ENCODE results near the gene TNFSF15.

The TNFSF15 gene

DNA sequence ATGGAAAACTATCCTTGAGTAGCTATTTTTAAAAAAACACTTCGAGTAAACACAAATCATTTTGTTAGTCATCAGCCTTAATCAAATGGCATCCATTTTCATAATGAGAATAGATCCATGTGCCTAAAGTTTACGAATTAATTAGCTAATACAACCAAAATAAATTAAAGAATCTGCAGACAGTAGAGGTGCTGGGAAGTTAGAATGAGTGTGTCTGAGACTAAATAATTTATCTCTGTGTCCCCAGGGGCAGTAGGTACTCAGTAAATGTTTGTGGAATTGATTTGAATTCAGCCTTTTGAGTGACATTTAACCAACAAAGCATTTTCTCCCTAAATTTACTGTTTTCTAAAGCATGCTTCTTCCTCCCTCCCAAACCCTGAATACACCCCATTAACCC lies 18.6 kb downstream of the TNFSF15 start:
- no peak for DNase-seq

GRCh38 chr9:114785866-114786650 lies 19.8 kb downstream of the TNFSF15 start:
- no peak for DNase-seq

- no peak for DNase-seq
These were observed 21.0 kb downstream of the TNFSF15 start for GRCh38 chr9:114784721-114785279.

DNA sequence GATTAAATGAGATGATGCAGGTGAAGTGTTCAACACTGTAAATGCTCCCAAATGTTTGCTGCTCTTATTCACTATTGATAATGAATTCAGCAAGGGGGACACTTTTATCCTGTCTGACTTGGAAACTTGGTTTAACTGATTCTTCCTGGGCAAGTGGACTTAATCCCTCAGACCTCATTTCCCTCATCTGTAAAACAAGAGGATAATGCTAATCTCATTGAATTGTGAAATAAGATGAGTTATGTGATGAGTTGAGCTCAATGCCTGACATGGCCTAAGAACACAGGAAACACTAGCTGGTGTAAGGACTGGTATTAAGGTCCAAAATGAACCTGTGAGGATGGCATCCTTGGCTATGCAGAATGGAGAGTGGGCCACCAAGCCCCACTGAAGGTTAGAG lies 23.3 kb downstream of the TNFSF15 start:
- no peak for DNase-seq

DNA sequence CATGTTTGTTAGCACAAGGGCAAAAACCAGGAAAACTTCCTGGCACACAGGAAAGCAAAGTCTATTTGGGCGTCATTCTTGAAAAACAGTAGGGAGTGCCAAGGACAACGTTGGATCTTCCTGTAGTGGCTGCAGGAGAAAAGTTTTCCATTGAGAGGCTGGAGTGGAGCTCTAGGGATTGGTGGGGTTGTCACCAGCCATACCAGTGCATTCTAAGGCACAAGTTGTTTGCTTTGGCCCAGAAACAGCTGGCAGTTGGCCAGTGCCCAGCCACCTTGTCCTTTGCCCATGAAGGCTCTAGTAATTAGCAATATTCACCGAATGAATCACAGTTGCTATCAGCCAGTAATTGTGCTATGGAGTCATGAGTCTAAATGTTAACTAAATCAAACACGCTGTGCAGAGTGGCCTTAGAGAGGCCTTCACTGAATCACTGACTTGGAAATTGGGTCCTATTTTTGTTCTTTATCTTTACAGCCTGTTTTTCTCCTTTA lies 26.4 kb downstream of the TNFSF15 start:
- no peak for DNase-seq

DNA sequence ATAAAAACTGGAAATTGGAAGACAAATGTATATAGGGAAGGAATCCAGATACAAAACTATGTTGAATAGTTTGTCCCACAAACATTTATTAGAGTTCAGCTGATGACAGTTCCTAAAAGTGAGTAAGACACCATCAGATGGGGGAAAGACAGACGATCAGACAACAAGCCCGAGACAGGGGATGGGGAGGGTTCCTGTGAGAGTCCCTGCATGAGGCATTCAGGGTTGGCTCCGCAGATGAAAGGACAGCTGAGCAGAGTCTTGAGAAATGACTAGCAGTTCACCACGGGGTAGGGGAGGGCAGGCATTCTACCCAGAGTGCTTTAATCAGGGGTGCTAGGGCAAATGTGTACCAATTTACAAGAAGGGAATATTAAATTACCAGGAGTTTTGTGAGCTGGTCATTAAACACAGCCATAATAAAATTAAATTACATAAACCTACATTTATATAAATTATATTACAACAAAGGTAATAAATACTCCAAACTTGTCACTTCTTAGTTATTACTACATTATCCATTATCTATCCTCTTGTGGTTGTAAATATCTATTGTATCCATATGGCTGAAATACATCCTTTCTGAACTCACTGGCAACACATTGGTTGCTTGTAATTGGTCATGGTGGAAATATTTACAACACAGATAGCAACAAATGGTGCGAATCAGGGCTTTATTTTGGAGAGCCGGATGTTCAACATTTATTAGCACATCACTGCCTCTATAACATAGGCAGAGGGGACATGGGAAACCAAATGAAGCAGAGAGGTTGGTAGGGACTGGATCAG lies 27.8 kb downstream of the TNFSF15 start:
- DNase-seq = no peak

DNA sequence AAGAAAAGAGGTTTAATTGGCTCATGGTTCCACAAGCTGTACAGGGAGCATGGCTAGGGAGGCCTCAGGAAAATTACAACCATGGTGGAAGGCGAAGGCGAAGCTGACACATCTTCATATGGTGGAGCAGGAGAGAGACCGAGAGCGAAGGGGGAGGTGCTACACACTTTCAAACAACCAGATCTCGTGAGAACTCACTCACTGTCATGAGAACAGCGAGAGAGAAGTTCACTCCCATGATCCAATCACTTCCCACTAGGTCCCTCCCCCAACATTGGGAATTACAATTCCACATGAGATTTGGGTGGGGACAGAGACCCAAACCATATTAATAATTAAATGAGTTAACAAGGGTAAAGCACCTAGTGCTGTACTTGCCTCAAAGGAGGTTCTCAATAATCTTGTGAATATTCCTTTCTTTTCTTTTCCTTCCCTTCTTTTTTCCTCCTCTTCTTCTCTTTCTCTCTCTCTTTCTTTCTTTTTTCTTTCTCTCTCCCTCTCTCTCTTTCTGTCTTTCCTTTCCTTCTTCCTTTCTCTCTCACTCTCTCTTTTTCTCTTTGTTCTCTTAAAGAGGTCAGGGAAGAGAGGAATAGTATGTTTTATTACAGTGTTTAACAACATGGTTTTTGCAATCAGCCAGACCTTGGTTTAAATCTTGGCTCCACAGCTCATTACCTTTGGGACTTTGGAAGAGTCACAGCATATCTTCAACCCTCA lies 29.0 kb downstream of the TNFSF15 start:
- DNase-seq = no peak

- no peak for DNase-seq
These were observed 29.9 kb downstream of the TNFSF15 start for GRCh38 chr9:114775981-114776380.

DNA sequence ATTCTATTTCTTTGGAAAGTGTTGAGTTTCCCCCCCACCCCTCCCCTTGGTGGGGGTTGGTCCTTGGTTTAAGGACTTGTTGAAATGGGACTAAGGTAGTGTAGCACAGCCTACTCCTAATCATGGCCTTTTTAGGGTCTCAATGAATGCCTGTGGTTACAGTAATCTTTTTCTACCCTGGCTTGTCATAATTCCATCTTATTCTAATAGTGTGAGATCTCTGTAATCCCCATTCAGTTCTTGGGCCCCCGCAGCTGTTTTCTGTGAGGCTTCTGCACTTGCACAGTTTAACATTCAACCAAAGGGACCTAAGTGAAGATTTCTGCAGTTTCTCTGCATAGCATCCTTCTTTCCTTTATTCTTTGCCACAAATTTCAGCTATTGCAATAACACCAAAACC lies 30.7 kb downstream of the TNFSF15 start:
- DNase-seq = no peak

DNA sequence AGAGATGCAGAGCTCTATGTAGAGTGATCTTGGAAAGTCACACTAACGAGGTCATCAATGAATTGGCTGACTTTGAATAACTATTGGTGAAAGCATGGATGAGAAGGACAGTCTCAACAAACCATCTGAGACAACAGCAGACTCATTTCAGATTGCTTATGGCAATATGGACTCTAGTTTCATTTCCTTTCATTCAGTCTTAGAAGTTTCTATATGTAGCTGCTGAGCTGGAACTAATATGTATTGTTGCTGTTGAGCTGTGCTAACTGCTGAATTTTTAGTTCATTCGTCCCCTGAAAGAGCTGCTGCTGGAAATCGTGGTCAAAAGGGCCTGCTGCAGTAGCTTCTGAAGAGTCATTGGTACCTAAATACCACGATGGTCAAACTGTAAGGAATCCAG lies 31.3 kb downstream of the TNFSF15 start:
- DNase-seq = peak; percentile 45

DNA sequence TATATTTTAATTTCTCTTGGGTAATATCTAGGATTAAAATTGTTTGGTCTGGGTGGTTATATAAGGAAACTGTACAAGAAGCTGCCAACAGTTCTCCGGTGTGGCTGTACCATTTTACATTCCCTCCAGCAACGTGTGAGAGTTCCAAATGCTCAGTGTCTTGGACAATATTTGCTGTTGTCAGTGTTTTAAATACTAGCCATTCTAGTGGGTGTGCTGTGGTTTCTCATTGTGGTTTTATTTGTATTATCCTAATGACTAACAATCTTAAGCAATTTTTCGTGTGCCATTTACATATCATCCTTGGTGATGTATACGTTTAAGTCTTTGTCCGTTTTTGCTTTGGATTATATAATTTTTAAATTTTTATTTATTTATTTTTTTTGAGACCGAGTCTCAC lies 34.0 kb downstream of the TNFSF15 start:
- DNase-seq = no peak

DNA sequence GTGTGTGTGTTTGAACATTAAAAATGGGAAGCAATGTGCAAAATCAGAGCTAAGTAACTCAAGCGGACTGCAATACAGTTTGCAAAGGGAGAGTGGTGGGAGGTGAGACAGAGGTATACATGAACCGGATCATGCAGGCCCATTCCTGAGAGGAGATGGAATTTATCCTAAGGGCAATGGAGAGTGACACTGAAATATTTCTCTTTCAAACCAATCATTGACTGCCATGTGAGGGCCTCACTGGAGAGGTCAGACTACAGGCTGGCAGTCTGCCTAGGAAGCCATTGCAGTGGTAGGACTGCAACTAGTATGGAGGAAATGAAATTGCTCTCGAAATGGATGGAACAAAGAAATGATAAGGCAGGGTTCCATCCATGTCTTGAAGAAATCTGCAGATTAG lies 34.8 kb downstream of the TNFSF15 start:
- DNase-seq = no peak

DNA sequence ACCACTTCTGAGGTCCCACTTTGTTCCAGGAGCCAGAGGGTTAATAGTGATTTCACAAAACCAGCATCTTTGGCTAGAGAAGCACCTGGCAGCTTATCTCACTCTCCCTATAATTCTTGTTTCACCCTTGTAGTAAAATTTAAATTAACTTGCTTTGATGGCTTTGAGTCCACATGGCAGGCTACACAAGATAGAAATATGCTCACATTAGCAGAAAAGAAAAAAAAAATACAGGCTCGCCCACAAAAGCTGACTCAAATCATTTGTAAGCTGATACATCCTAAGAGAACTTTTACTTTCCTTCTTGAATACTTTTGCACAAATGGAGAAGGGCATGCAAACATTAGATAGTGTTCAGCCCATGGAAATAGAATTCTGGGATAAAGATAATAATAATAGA lies 36.2 kb downstream of the TNFSF15 start:
- no peak for DNase-seq

DNA sequence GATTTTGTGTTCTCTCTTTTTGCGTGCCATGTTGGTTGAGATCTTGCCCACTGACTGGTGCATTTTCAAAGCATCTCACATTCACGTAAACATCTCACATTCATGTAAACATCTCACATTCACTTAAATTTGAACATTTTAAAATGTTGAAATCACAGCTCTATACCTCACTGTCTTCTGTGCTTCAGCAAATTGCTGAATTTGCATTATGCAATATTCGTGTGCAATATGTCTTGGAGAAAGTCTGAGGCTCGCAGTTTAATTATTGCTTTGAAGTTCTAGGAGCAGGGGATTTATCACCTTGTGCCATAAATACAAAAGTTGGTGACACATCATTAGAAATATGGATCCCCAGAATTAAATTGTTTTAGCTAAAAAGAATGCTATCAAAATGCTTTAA lies 42.6 kb downstream of the TNFSF15 start:
- no peak for DNase-seq

DNA sequence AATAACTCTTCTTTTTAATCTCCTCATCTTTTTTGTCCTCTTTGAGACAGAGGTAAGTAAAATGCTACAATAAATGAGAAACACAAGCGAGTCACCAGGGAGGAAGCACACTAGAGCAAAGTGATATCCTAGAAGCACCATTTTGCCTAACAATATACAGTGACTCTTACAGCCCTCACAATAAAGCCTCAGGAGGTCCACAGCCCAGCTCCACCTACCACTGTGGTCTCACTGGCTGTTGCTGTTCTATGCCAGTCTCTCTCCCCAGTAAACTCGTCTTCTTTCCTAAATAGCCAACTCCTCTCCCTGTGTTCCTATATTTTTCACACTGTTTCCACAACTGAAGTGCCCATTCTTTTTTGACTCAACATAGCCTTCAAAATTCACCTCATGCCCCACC lies 44.3 kb downstream of the TNFSF15 start:
- DNase-seq = no peak

DNA sequence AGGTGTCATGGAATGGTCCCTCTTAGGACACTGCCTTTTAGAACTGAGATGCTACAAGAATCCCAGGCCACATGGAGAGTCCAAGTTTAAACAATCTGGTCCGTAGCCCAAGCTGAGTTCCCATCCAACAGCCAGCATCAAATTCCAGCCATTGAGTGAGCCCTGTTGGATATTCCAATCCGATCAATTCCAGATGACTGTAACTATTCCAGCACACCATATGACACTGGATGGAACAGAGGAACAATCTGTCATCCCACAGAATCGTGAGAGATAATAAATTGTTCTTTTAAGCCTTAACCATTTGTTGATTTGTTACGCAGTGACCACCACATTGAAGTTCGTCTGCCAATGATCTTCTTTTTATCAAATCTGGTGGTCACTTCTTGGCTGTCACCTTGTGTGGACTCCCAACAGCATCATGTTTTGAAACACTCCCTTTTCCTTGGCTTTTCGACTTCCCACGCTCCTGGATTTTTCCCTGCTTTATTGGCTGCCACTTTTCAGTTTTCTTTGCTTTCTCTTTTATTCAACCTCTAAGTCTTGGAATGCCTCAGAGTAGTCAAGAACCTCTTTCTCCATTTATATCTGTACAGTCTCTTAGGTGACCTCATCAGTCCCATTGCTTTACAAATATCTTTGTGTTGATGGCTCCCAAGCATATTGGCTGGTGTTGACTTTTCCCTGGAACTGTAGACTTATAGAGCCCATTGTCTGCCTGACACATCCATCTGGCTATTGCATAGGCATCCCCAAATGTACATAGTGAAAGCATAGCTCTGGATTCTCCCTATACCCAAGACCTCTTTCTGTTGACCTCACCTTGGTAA lies 46.1 kb downstream of the TNFSF15 start:
- no peak for DNase-seq

- no peak for DNase-seq
These were observed 47.9 kb downstream of the TNFSF15 start for GRCh38 chr9:114757984-114758383.

DNA sequence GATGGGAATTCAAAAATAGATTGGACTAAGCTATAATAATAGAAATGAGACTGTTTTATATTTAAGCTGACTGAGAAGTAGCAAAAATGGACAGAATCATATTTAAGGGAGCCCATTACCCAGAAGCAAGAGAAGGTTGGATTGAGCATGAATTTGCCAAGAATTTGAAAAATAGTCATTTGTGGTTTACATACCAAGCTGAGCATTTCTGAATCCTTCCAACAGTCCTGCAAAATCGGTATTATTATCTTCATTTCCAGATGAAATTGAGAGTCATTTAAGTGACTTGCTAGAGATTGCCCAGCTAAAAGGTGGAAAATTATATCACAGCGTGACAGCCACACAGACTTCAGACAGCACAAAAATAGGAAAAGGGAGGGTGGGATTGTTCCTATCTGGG lies 48.4 kb downstream of the TNFSF15 start:
- DNase-seq = no peak

DNA sequence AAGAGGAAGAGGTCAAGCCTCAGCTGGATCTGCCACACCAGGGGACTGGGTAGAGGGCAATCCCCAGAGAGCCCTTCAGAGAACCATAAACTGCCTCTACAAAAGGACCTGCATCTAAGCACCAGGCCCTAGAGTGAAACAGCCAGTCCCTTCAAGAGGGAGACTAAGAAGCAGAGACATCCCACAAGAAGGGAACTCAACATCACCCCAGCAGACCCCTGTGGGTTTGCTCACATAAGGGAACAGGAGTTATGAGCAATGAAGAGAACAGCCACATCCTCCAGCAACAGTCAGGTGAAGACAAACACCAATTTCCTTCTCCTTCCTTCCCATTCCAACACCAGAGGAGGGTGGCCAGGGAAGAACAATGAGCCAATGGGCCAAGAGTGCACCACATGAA lies 48.9 kb downstream of the TNFSF15 start:
- DNase-seq = no peak

- DNase-seq = no peak
These were observed 51.3 kb downstream of the TNFSF15 start for GRCh38 chr9:114754581-114754980.

GRCh38 chr9:114746591-114747346 lies 59.1 kb downstream of the TNFSF15 start:
- DNase-seq = no peak

All from retina (tissue), 1 donor.